HG02943 (cell line): ENCODE measurements around the gene USPL1.

ENCODE experiments used
- ATAC-seq: cut with Tn5 transposase; IDR thresholded peaks from one replicate; pipeline ENCODE4 v1.9.1; 2021; ENCODE audit warnings: mild to moderate bottlenecking, low read depth, moderate library complexity; ENCODE audit not compliant: unreplicated experiment

Gene USPL1

GRCh38 chr13:30692113-30692512 is 74.4 kb downstream of the USPL1 start:
- ATAC-seq: no peak

- no peak for ATAC-seq
Measured at GRCh38 chr13:30696278-30697176, 78.8 kb downstream of the USPL1 start.

- ATAC-seq: no peak
Measured at GRCh38 chr13:30697177-30697953, 79.6 kb downstream of the USPL1 start.

GRCh38 chr13:30697996-30698401 is 80.3 kb downstream of the USPL1 start:
- no peak for ATAC-seq

DNA sequence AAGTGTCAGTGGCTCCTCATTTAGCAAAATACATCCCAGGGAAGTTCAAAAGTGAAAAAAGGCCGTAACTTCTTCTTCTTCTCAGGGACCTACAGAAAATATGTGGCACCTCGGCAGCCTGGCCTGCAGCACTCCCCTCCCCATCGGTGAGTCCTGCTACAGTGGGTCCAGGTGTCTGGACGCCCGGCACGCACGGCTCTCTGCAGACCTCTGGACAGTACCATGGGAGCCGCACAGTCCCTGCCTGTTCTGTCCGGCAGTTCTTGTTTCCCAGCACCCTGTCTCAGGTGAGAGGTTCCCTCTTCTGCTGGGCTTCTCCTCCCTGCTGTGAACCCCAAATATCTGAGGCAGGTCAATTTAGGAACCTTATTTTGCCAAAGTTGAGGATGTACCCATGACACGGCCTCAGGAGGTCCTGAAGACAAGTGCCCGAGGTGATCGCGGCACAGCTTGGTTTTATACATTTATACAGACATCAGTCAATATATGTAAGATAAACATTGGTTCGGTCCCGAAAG is 80.8 kb downstream of the USPL1 start:
- ATAC-seq: no peak

GRCh38 chr13:30700364-30700763 is 82.6 kb downstream of the USPL1 start:
- ATAC-seq: no peak

- no peak for ATAC-seq
Measured at GRCh38 chr13:30702006-30702405, 84.3 kb downstream of the USPL1 start.

DNA sequence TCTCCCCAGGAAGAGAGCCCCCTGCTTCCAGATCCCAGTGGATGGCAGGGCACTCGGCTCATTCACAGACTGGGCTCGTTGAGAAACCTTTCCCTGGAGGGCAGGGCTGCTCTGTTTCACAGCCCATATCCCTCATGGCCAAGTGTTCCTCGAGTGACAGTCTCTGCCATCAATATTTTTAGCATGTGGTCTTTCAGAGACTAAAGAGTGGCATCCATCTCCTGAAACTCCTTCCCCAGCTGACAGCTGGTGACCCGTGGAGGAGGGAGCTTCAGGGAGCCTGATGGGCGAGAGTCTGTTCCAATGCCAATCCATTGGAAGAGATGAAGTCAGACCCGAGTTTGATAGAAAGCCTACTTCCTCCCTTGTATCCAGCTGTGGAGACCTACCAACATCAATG is 86.9 kb downstream of the USPL1 start:
- ATAC-seq: no peak

DNA sequence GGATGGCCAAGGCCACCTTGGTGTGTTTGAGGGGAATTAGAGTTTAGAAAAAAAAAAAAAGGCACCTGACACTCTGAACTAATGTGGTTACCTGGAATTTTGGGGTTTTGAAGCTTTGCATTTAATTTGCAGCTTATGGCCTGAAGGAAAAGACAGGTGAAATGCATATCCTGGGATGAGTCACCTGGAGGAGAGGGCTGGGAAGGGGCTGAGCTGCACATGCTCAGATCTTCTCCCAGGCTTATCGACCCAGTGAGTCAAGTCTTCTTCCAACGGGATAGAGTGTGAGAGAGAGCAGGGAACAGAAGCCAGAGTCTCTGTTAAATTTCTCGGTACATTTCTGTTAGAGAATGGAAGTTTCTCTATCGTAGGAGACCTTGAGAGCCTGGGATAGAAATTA is 88.0 kb downstream of the USPL1 start:
- no peak for ATAC-seq

DNA sequence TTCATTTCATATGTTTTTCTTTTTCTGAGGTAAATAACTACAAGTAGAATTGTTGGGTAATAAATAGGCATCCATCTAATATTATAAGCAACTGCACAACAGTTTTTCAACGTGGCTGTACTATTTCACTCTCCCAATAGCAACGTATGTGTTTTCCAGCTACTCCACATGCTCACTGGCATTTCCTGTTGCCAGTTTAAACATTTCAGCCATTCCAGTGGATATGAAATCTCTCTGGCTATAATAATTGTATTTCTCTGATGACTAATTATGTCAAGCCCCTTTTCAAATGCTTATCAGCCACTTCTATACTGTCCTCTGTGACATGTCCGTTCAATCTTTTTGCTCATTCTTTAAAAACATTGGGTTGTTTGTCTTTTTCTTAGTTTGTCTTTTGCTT is 90.8 kb downstream of the USPL1 start:
- no peak for ATAC-seq
